ENCODE measurements around the gene SOX13.

GRCh38 chr1:204139952-204140351, 67.0 kb downstream of the SOX13 start:
- no peak for TF ChIP-seq CTCF (IDR thresholded peaks at IDR 0.05)
- TF ChIP-seq EP300 (IDR thresholded peaks at IDR 0.05) = no peak
- no peak for TF ChIP-seq POLR2A (IDR thresholded peaks at IDR 0.05)
